ENCODE data around the gene SEMA3F.

SEMA3F gene

GRCh38 chr3:50156549-50157493 lies 1.7 kb downstream of the SEMA3F start:
- no peak for DNase-seq

DNA sequence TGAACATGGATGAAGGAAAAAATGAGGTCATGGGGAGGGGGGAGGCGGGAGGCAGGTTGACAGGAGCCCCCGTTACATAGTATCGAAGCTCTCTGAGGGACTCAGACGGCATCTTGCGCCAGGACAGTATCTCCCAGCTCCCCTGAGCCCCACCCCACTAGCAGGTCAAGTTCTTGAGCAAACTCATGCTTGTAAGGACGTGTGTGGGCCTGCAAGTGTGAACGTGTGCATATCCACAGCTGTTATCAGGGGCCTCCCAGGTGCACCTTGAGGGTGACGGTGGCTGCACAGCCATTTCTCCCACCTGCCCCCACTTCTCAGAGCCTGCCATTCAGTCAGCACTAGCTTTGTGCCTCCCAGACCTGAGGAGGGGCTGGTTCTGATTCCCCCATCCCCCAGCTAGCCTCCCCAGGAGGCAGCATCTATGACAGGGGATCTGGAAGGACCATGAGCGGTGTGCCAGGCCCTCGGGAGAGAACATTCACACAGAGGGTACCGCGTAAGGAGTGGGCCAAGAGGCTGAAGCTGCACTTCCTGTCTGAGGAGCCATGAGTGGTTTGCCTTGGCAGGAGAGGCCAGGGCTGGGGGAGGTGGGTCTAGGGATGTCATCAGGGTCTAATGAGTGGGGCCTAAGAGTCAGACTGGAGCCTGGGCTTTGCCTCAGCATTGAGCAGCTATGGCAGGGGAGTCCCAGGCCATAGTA lies 2.9 kb downstream of the SEMA3F start:
- DNase-seq: no peak

DNA sequence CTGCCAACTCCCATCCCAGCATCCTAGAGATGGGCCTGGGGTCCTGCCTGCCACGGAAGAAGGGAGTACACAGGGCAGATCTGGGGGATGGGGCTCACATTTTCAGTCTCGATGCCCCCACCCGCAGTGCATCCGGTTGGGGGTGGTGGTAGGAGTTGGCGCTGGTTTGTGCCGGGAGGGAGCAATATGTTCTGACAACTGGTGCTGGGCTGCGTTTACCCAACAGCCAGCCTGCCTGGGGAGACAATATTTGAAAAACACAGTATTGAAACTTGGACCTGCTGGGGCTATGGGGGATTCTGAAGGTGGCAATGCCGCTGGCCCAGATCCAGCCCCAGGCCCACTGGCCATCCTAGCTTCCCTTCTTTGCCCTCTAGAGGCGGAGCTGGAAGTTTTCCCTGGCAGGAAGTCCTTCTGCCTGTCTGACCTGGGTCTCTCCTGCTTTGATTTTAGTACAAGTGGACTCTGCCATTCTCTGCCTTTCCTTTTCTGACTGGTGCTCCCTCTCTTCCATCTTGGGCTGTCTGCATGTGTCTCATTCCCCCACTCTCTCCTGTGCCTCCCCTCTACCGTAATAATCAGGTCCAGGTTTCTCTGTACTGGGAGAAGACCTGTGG lies 3.5 kb downstream of the SEMA3F start:
- DNase-seq: no peak

GRCh38 chr3:50160561-50160983 lies 5.4 kb downstream of the SEMA3F start:
- DNase-seq: no peak

- no peak for DNase-seq
Measured at GRCh38 chr3:50161320-50161719, 6.2 kb downstream of the SEMA3F start.

DNA sequence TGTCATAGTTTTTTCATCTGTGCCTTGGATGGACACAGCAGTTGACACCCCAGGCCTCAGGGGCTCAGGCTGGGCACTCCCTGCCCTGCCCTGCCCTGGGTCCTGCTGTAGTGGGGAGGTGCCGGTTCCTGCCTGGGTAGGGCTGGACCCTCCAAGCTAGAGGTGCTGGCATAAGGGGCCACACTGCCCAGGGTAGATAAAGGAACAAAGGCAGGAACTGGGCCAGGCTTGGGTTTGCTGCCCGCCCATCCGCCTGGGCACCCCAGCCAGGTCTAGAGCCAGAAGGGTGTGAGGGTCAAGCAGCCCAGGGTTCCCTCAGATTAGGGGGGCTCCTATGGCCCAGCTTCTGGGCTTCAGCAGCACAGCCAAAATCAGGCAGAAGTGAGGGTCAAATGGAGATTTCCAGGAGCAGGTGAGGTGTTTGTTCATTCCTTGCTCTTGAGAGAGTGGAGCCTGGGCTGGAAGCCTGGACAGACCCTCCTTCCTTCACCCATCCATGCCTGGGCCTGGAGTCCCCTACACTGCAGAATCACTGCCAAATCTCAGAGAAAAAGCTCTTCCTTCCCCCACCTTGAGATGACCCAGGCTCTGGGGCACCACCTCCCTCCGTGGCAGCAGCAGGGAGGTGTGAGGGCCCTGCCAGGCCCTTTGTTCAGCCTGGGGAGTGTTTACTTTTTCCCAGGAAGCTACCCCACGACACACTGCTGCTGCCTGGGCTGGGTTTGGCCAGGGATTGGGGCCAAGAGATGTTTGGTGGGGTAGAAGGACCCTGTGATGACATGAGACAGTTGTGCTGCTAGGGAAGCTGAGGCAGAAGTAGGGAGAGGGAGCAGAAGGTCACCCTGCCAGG lies 7.1 kb downstream of the SEMA3F start:
- DNase-seq: no peak

DNA sequence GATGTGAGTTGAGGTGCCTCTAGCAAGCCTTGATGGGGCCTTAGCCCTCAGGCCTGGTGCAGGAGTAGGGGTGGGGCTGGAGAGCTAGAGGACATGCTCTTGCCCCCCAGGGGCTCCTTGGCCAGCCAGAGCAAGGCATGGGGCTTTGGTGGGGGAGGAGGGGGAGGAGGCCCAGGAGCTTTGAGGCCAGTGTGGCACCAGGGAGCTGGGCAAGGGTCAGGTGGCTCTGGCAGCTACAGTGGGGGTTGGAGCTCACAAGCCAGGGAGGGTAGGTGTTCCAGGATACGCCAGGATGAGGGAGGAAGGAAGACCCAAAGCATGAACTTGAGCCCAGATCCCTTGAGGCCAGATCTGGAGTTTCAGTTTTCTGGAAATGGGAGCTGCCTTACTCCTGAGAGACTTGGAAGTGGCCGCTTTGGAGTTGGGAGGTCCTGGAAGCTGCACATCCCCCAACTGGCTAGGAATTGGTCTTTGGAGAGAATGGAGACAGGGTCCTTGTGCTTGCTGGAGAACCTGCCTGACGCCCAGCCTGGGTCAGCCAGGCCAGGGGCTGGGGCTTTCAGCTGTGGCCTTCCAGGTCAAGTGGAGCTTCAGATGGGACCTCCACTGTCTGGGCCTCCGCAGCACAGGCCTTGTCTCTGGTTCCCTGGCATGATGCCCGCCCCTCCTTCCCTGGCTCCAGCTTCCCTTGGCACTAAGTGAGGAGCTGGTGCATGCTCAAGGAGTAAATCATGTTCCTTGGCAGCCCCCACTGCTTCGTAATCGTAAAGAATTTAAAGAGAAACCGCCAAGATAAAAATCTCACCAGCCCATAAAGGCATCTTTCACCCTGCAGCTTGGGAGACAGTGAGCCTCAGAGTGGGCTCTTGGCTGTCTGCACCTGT lies 8.7 kb downstream of the SEMA3F start:
- no peak for DNase-seq

GRCh38 chr3:50164481-50164880 lies 9.4 kb downstream of the SEMA3F start:
- DNase-seq: no peak

GRCh38 chr3:50164984-50165909 lies 10.1 kb downstream of the SEMA3F start:
- no peak for DNase-seq

DNA sequence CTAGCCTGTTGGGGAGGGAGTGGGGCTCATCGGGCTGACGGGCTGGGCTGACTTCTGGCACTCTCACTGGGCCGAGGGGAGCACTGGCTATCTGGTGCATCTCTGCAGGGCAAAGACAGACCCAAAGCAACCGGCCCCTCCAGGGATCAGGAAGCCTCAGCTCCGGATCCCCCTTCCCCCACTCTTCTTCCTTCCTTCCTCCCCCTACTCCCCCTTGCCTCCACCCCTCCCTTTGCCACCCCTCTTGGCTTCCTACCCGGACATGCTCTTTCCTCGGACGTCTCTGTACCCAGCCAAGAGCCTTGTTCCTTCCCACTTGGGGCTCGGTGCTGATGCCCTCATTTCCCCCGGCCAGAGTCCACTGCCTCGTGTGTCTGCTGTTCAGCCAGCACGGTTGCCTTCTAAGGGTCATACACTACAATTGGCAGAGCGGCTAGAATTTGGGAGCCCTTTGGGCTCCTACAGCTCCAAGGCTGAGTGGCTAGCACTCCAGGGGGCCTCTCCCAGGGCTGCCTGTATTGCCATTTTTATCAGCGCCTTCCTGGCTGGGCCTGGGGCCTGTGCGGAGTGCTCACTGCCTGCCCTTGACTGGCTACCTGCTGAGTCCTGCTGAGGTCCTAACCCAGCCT lies 10.9 kb downstream of the SEMA3F start:
- DNase-seq: no peak

DNA sequence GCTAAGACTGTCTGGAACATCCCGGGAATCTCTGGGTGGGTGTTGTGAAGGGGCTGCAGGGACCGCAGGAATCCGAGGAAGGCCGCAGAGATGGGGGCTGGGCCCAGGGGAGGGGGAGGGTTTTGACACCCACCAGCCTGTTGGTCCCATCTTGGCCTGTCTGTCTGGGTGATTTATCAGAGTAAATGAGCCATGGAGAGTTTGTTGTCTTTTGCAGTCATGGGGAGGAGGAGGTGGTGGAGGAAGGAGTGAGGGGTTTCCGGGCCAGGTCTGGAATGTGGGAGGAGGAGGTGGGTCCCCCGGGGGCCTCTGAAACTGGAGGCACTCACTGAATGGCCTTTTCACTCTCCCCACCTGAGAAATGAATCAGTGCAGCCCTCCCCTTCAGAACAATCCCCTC lies 11.5 kb downstream of the SEMA3F start:
- DNase-seq: no peak

GRCh38 chr3:50167069-50167840 lies 12.1 kb downstream of the SEMA3F start:
- DNase-seq: no peak

GRCh38 chr3:50167841-50168209 lies 12.7 kb downstream of the SEMA3F start:
- no peak for DNase-seq

DNA sequence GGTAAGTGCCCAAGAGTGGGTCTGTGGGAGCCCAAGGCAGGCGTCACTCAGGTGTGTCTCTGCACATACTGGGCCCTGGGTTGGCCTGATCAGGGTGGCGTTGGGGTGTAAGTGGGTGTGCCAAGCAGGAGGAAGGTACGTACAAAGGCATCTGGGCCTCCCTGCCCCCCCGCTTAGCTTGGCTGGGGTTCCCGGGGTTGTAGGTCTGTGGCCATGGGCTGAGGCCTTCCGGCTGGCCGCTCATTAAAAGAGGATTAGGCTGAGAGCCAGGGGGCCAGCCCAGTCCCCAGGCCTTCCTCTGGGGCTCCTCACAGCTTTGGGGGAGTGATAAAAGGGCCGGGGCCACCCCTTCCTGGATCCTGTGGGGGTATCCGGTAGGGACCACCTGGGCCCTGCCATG lies 13.3 kb downstream of the SEMA3F start:
- no peak for DNase-seq

DNA sequence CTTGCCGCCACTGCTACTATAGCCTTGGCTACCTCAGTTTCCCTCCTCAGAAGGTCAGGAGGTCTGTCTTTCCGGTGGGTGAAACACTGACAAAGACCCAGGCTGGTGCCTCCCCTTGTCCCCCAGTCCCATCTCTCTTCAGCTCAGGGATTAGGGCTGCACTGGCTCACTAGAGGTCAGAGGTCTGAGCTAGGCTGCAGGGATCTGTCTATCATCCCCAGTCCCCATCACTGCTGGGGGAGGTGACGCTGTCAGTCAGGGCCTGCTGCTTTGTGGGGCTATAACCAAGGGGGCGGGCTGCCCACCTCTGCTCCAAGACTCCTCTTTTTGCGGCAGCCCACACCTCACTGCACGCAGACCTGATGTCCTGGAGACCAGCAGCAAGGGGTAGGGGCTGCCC lies 13.7 kb downstream of the SEMA3F start:
- no peak for DNase-seq

- DNase-seq: no peak
Measured at GRCh38 chr3:50169232-50169832, 14.2 kb downstream of the SEMA3F start.

DNA sequence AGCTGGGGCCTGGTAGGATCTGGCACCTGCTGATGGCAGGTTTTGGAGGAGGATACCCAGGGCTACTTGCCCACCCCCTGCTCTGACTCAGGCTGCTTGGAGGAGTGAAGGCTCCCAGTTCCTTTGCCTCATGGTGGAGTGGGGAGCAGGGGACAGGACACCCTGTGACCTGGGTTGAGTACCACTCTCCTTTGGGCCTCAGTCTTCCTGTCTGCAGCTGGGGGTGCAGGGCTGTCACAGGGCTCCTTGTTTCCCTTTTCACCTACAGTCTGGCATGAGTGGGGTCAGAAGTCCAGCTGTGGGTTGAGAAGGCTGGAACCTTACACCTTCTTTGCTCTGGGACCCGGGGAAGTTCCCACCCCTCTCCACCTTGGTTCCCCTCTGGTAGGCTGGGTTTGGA lies 14.7 kb downstream of the SEMA3F start:
- DNase-seq: no peak

DNA sequence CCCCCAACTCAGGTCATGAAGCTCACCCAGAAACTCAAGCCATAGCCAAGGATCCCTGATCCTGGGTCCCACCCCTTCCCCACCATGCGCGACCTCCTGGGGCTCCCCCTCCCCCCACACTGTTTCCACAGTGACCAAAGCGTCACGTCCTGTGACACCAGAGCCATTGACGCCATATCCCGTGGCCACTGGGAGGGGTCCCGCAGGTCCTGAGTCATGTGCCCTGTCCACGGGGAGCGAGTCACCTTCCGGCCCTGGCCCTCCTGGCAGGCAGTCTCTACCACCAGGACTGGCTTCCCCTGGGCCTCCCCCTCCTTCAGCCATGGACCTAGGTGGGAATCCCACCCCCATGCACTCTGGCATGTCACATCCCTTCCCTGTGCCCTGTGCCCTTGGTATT lies 15.6 kb downstream of the SEMA3F start:
- no peak for DNase-seq

Measured in activated gamma-delta T cell treated with Interleukin-2 at 50 U/mL for 16 hours (primary cell).